NCI-H2107 (cell line): ENCODE measurements around the gene NXT1.
"Not testable (repeated sequence)": the region's sequence is repeated elsewhere in the genome, so short reads cannot be mapped to it uniquely, and the experiment has no call there.

Experiments used
- DNase-seq: peaks from one replicate; lab custom pipeline; 2025; lab: John Stamatoyannopoulos, UW

Gene NXT1

GRCh38 chr20:23350196-23350903 lies at the start of gene NXT1:
Gene NXT1, plus strand, starts transcription at chr20:23350791. Its CDS starts 3,251 bp downstream, at chr20:23354042.
- DNase-seq = peak; percentile 86

- DNase-seq = no peak
These were observed 49.0 kb upstream of the NXT1 start for GRCh38 chr20:23301436-23302050.

DNA sequence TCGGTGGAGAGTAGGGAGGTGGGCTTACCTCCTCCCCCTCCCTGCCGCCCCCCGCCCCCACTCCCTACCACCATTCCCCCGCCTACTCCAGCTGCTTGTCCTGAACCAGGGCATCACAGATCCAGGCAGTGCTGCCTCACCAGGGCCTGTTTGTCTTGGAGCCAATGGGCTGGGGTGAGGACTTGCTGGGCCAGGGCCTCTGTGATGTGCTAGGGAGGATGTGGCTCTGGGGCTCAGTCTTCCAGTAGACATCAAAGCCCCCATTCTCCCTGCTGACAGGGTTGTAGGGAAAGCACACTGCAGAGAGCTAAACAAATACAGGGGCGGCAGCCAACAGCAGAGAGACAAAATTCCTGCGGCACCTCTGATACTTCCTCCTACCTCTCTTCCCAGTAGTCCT lies 48.2 kb upstream of the NXT1 start:
- DNase-seq = no peak

GRCh38 chr20:23302801-23303200 lies 47.8 kb upstream of the NXT1 start:
- DNase-seq = no peak

- no peak for DNase-seq
These were observed 47.1 kb upstream of the NXT1 start for GRCh38 chr20:23303325-23304102.

- no peak for DNase-seq
These were observed 46.0 kb upstream of the NXT1 start for GRCh38 chr20:23304616-23305015.

GRCh38 chr20:23305098-23305497 lies 45.5 kb upstream of the NXT1 start:
- no peak for DNase-seq

DNA sequence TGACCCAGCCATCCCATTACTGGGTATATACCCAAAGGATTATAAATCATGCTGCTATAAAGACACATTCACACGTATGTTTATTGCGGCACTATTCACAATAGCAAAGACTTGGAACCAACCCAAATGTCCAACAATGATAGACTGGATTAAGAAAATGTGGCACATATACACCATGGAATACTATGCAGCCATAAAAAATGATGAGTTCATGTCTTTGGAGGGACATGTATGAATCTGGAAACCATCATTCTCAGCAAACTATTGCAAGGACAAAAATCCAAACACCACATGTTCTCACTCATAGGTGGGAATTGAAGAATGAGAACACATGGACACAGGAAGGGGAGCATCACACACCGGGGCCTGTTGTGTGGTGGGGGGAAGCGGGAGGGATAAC lies 43.2 kb upstream of the NXT1 start:
- DNase-seq = not testable (repeated sequence)

GRCh38 chr20:23308024-23308423 lies 42.6 kb upstream of the NXT1 start:
- DNase-seq = no peak

- DNase-seq = no peak
These were observed 41.7 kb upstream of the NXT1 start for GRCh38 chr20:23308908-23309307.

- no peak for DNase-seq
These were observed 40.8 kb upstream of the NXT1 start for GRCh38 chr20:23309781-23310180.

DNA sequence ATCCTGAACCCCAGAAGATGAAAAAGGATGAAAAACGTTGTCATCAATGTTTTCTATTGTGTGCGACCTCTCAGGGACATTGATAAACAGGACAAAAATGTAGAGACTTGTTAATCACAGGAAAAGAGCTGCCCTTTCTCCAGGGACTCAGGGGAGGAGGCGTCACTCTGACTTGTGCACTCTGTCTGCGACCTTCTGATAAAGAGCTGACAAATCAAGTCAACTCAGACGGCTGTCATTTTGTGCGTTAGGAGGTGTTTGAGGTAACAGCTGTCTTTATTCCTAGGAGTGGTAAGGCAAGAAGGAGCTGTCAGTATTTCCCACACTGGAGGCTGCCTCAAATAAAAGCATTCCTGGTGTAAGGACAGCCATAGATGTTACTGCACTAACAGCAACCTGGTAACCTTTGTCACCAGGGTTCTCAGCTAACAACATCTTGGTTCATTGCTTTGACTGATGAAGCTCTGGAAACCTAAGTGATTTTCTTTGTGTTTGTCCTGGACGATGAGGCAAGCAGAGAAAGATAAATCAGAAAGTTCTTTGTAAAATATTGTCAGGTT lies 38.6 kb upstream of the NXT1 start:
- DNase-seq = no peak

DNA sequence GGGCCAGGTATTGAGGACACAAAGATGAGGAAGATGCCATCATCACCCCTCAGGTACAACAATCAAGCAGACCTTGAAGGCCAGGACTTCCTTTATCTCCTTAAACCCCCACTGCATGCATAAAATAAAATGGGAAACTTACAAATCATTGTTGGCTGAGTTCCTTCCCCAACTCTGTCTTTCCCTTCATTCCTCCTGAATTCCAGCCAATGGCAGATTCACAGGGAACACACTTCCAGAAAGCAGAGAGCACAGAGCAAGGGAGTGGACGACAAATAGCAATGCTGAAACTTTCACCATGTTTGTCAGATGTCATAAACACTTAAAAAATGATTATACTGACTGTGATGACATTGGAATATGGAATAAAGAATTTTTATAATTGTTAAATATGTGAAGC lies 37.3 kb upstream of the NXT1 start:
- DNase-seq = no peak

- no peak for DNase-seq
These were observed 35.9 kb upstream of the NXT1 start for GRCh38 chr20:23314699-23315098.

DNA sequence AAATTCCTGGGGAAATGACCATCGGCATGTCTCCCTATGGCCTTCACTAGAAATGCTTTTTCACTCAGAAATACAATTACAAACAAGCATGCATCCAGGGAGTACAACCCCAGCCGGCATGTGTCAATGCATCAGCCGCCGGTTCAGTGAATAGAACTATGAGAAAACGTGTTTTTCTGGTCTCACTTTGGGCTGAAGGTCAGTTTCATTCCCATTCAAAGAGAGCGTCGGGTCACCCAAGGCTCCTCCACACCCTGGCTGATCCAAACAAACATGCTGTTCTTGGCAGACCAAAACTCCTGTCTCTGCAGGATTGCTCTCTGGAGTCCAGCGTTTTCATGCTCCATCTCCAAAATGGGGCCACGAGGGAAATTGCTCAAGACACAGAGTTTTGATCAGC lies 35.5 kb upstream of the NXT1 start:
- DNase-seq = no peak

DNA sequence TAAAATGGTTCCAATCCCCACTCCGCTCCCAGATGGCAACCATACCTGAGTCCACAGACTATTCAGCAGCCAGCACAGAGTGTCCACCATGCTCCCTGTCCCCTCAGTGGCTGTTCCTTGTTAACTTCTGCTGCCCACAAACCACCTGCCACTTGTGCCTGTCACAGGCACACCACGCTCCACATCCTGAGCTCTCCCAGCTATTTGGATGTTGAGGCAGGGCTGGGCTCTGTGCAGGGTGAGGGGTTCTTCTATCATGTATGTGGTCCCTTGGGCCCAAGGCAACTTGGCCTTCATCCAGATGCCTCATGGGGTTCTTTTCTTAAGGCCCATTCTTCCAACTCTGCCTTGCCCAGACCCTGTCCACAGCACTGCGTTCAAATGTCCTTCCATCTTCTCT lies 34.0 kb upstream of the NXT1 start:
- DNase-seq = no peak

GRCh38 chr20:23317081-23317480 lies 33.5 kb upstream of the NXT1 start:
- no peak for DNase-seq

- DNase-seq = no peak
These were observed 32.2 kb upstream of the NXT1 start for GRCh38 chr20:23318347-23318746.

GRCh38 chr20:23320317-23320716 lies 30.3 kb upstream of the NXT1 start:
- DNase-seq = no peak

- DNase-seq = no peak
These were observed 25.5 kb upstream of the NXT1 start for GRCh38 chr20:23325107-23325506.

DNA sequence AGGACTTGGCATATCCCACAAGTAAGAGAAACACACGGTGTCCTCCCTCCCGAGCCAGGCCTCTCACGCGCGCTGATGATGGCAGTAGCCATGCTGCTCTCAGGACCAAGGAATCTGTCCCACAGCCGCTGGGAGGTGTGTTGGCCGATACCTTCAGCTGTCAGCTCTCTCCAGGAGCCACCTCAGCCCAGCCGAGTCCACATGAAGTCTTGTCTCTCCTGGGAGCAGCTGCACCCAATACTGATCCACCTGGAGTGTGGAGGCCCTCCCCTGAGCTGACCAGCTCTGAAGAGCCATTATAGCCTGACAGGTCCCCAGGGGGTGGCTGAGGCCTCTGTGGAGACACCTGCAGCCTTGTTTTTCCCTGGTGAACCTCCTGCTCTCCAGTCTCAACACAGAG lies 23.8 kb upstream of the NXT1 start:
- no peak for DNase-seq

- no peak for DNase-seq
These were observed 22.8 kb upstream of the NXT1 start for GRCh38 chr20:23327617-23328333.
